Vagina (tissue), 2 donors: Measurements from ENCODE around the gene C12orf42.

Experiments
- CTCF ChIP-seq, 3 experiments: fragments of 450-650 bp in 2 of 3; fragments of 200-600 bp in 1 of 3; sonication (generic) in 1 of 3; IDR thresholded peaks; one replicate each; pipeline ENCODE4 v1.5.1; 2017 to 2019; ENCODE audit warnings: antibody characterized with exemption in 3 of 3, mild to moderate bottlenecking in 2 of 3, moderate library complexity in 2 of 3
- POLR2A ChIP-seq, 2 donors: fragments of 450-650 bp; IDR thresholded peaks; one replicate each; pipeline ENCODE4 v1.6.1; 2017; ENCODE audit warnings: antibody characterized with exemption in 2 of 2, mild to moderate bottlenecking in 2 of 2, moderate library complexity in 2 of 2

GRCh38 chr12:103392722-103393121 lies 103.0 kb downstream of the C12orf42 start:
- TF ChIP-seq CTCF (IDR thresholded peaks at IDR 0.05), result no peak
- no peak for TF ChIP-seq POLR2A (IDR thresholded peaks at IDR 0.05)
